Stomach (tissue), 4 donors: ENCODE data around the gene PPAN.

Source experiments
- CTCF ChIP-seq, 7 experiments: fragments of 450-650 bp in 4 of 7; fragments of 200-600 bp in 3 of 7; sonication (generic) in 3 of 7; IDR thresholded peaks; one replicate each; pipeline ENCODE4 v1.5.1; 2016 to 2019; ENCODE audit warnings: antibody characterized with exemption in 7 of 7, control low read depth in 2 of 7, mild to moderate bottlenecking in 1 of 7
- EP300 ChIP-seq: sonication (generic); formaldehyde crosslinking; IDR thresholded peaks from one replicate; pipeline ENCODE4 v1.6.1; 2017; ENCODE audit warnings: antibody characterized with exemption
- POLR2A ChIP-seq, 4 donors: fragments of 450-650 bp; IDR thresholded peaks; one replicate each; pipeline ENCODE4 v1.6.1; 2016; ENCODE audit warnings: antibody characterized with exemption in 4 of 4, control low read depth in 2 of 4, mild to moderate bottlenecking in 1 of 4, moderate library complexity in 1 of 4
- POLR2AphosphoS5 ChIP-seq, 3 donors: sonication (generic); formaldehyde crosslinking; IDR thresholded peaks; one replicate each; pipeline ENCODE4 v1.6.1; 2016; ENCODE audit warnings: antibody characterized with exemption in 3 of 3

GRCh38 chr19:10113964-10114650 lies 7.9 kb downstream of the PPAN start:
- TF ChIP-seq CTCF (IDR thresholded peaks at IDR 0.05) (no peak), POLR2A (IDR thresholded peaks at IDR 0.05) (no peak), POLR2AphosphoS5 (IDR thresholded peaks at IDR 0.05) (peak in 1 of 3 donors; percentile 53), EP300 (no peak)
